ENCODE measurements around the gene SACS. TPM values are rescaled to one million over a fixed set of nuclear protein-coding genes. Genes with fewer than 3 reads are reported as not detected.

The SACS gene
- total and polyA plus RNA-seq, 2 of the 8 experiments (the other 6 are each of a cell fraction or from before 2014, with no cell fraction given) = 11.0 to 54.2 TPM

DNA sequence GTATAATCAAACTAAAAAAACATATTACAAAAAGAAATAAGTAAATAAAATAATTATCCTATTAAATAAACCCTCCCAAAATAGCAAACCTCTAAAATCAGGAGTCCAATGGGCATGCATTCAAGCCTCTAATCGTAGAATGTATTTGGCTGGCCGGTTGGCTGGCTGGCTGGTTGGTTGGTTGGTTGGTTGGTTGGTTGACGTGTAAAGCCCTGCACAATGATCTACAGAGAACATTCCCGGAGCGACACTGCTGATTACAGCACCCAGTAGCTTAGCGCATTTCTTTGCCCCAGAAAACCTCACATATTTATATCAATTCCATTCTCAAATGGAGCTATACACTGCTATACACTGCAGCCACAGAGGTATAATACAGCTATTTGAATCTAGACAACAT is 65.6 kb downstream of the SACS start:
- POLR2A ChIA-PET (ENCODE audit: partially characterized antibody) = no interaction called here
- H2BK120ac ChIP-seq (replicated peaks; ENCODE audit: low read depth, low read length) = no peak overlapping the region
- H4K8ac ChIP-seq (ENCODE audit: extremely low read depth, insufficient read depth, low read length) = no peak overlapping the region
- H3K4me3 ChIP-seq (ENCODE audit: extremely low read depth in 1 of 4, insufficient read depth in 2 of 4, low read depth in 3 of 4, low read length in 4 of 4) = no peak overlapping the region
- no peak overlapping the region for H2AK5ac ChIP-seq (ENCODE audit: low read depth, low read length)
- no peak for TF ChIP-seq EZH2 (IDR thresholded peaks at IDR 0.05; ENCODE audit: low read depth, low read length, severe bottlenecking)
- no peak for TF ChIP-seq CREB1 (IDR thresholded peaks at IDR 0.05)
- H3K14ac ChIP-seq (ENCODE audit: insufficient read length) = no peak overlapping the region
- no peak overlapping the region for H2AFZ ChIP-seq (ENCODE audit: low read length)
- H4K5ac ChIP-seq (ENCODE audit: insufficient read length, low read depth, low read length) = no peak overlapping the region
- CTCF ChIA-PET (ENCODE audit: partially characterized antibody) = no interaction called here
- H2BK5ac ChIP-seq (ENCODE audit: low read depth, low read length) = no peak overlapping the region
- peaks cover 5 to 15% of the 10 kb centered on the region in 2 experiments for H3K79me2 ChIP-seq (ENCODE audit: control insufficient read depth in 1 of 2, insufficient read depth in 2 of 2, low read length in 2 of 2)
- H3K4me2 ChIP-seq (ENCODE audit: insufficient read depth in 1 of 2, low read depth in 2 of 2, low read length in 2 of 2) = no peak overlapping the region
- no peak overlapping the region for H2BK15ac ChIP-seq (ENCODE audit: low read length)
- no peak overlapping the region for H3K23ac ChIP-seq (ENCODE audit: insufficient read length)
- FAIRE-seq (no peak), DNase-seq (ENCODE audit: low read depth in 1 of 2, low spot score in 2 of 2) (no peak)
- H4K20me1 ChIP-seq (replicated peaks in 1 of 2; ENCODE audit: control insufficient read depth in 1 of 2, insufficient read depth in 2 of 2, low read length in 2 of 2) = peaks cover 0 to 8% of the 10 kb centered on the region in 2 experiments
- H2BK12ac ChIP-seq (ENCODE audit: low read depth, low read length) = no peak overlapping the region
- H3K9ac ChIP-seq (replicated peaks in 1 of 4; ENCODE audit: extremely low read depth in 1 of 4, low read depth in 3 of 4, low read length in 3 of 4) = no peak overlapping the region
- H3K36me3 ChIP-seq (ENCODE audit: control insufficient read depth in 2 of 4, insufficient read depth in 4 of 4, low read length in 3 of 4) = peaks cover 13 to 73% (median 50%) of the 10 kb centered on the region in 4 experiments
- H3K18ac ChIP-seq (ENCODE audit: extremely low read depth, low read length) = no peak overlapping the region
- WGBS, 2 experiments (ENCODE audit: extremely low coverage in 1 of 2, insufficient coverage in 1 of 2, insufficient read length in 1 of 2, insufficient replicate concordance in 2 of 2, low coverage in 1 of 2, low lambda C conversion rate in 2 of 2, missing lambda C conversion rate in 1 of 2) = 99% methylated on average over 6 of the region's 6 CpGs; no CpG with 5 or more reads in 1 of the 2 experiments
- H3K9me3 ChIP-seq (ENCODE audit: insufficient read depth in 2 of 2, low read depth in 1 of 2, low read length in 1 of 2) = no peaks in the 10 kb centered on the region
- H2BK20ac ChIP-seq (ENCODE audit: low read length) = no peak overlapping the region
- no peak overlapping the region for H3K56ac ChIP-seq (replicated peaks; ENCODE audit: insufficient read length, low read depth, low read length)
- no peaks in the 10 kb centered on the region for H3K4me1 ChIP-seq (replicated peaks in 1 of 4; ENCODE audit: control insufficient read depth in 3 of 4, insufficient read depth in 4 of 4, low read length in 3 of 4)
- H4K91ac ChIP-seq (replicated peaks; ENCODE audit: insufficient read length, low read length) = no peak overlapping the region
- H3K27ac ChIP-seq (ENCODE audit: low read depth, low read length) = no peak overlapping the region
- no peaks in the 10 kb centered on the region for H3K23me2 ChIP-seq (ENCODE audit: low read depth, low read length)
- H3K4ac ChIP-seq (replicated peaks; ENCODE audit: insufficient read length, low read depth, low read length) = no peak overlapping the region
- H3K79me1 ChIP-seq (ENCODE audit: low read depth, low read length) = peaks cover 9% of the 10 kb centered on the region
- H3K27me3 ChIP-seq (replicated peaks in 1 of 4; ENCODE audit: control insufficient read depth in 3 of 4, extremely low read depth in 1 of 4, insufficient read depth in 3 of 4, low read length in 3 of 4) = no peaks in the 10 kb centered on the region

Data from H1 (cell line).